Lower lobe of right lung (tissue), 2 donors: ENCODE measurements around the gene BBLN. TPM values are rescaled to one million over a fixed set of nuclear protein-coding genes. Genes with fewer than 3 reads are reported as not detected.

Experiments used
- ATAC-seq, 2 donors: fragments of 200-7000 bp; cut with Tn5 transposase; one replicate each; pipeline ENCODE4 v1.9.1; 2020 to 2022; ENCODE audit warnings: mild to moderate bottlenecking in 2 of 2, moderate library complexity in 2 of 2
- DNase-seq: peaks from one replicate; pipeline ENCODE4 v3.0.0-alpha.2; 2020
- H3K27ac ChIP-seq: fragments of 200-600 bp; one replicate; pipeline ENCODE4 v1.8.0; 2022
- H3K27me3 ChIP-seq: fragments of 200-600 bp; one replicate; pipeline ENCODE4 v1.8.0; 2022; ENCODE audit warnings: low read depth
- H3K36me3 ChIP-seq: fragments of 200-600 bp; one replicate; pipeline ENCODE4 v1.8.0; 2022; ENCODE audit warnings: mild to moderate bottlenecking
- H3K4me1 ChIP-seq: fragments of 200-600 bp; one replicate; pipeline ENCODE4 v1.8.0; 2022
- H3K4me3 ChIP-seq: fragments of 200-600 bp; one replicate; pipeline ENCODE4 v1.8.0; 2022; ENCODE audit warnings: mild to moderate bottlenecking
- H3K9me3 ChIP-seq: fragments of 200-600 bp; one replicate; pipeline ENCODE4 v1.8.0; 2022
- CTCF ChIP-seq: fragments of 200-600 bp; IDR thresholded peaks from one replicate; pipeline ENCODE4 v1.8.0; 2022; ENCODE audit warnings: antibody characterized with exemption, mild to moderate bottlenecking
- intact Hi-C: fragments of 100-400 bp; cut with DNase I; formaldehyde crosslinking; loops from one replicate; pipeline ENCODE4 v1.11.0; 2022
- total RNA-seq: library from RNA; stranded (reverse); fragmentation: NEBNext Ultra II Directional; extraction: Animal tissue kit (Norgen Biotek cat#: 25700); gene quantifications from one replicate; pipeline ENCODE4 v1.2.1, GENCODE V29; 2021
- donor health status: DM: no; HTN: yes; CAD: no; lungs with severe emphysema.

The BBLN gene
- total RNA-seq, 1 donor from 2014 or later, result 47.9 TPM

GRCh38 chr9:128205296-128205944, 45.4 kb downstream of the BBLN start:
- Histone ChIP-seq H3K27me3 (peaks cover 24% of the 10 kb centered on the region), H3K4me3 (no peak overlapping the region), H3K27ac (no peak overlapping the region), H3K9me3 (no peaks in the 10 kb centered on the region), H3K4me1 (peaks cover 10% of the 10 kb centered on the region), H3K36me3 (no peaks in the 10 kb centered on the region)
- no peak for TF ChIP-seq CTCF
- ATAC-seq (no peak), DNase-seq (no peak)
- intact Hi-C loops, result no loop called here

GRCh38 chr9:128206484-128206883, 46.4 kb downstream of the BBLN start:
- H3K9me3 ChIP-seq, result no peaks in the 10 kb centered on the region
- H3K4me1 ChIP-seq, result peaks cover 10% of the 10 kb centered on the region
- intact Hi-C loops, result no loop called here
- no peak for TF ChIP-seq CTCF
- no peak overlapping the region for H3K4me3 ChIP-seq
- ATAC-seq, result no peak
- no peaks in the 10 kb centered on the region for H3K36me3 ChIP-seq
- DNase-seq, result no peak
- peaks cover 24% of the 10 kb centered on the region for H3K27me3 ChIP-seq
- H3K27ac ChIP-seq, result no peak overlapping the region

- no peaks in the 10 kb centered on the region for H3K36me3 ChIP-seq
- intact Hi-C loops, result no loop called here
- H3K27me3 ChIP-seq, result peaks cover 24% of the 10 kb centered on the region
- no peak for TF ChIP-seq CTCF
- H3K9me3 ChIP-seq, result no peaks in the 10 kb centered on the region
- ATAC-seq (no peak), DNase-seq (no peak)
- H3K27ac ChIP-seq, result no peak overlapping the region
- H3K4me1 ChIP-seq, result peaks cover 10% of the 10 kb centered on the region
- H3K4me3 ChIP-seq, result no peak overlapping the region
These were observed 47.1 kb downstream of the BBLN start for GRCh38 chr9:128206916-128207910.

GRCh38 chr9:128208386-128208785, 48.3 kb downstream of the BBLN start:
- no peaks in the 10 kb centered on the region for H3K9me3 ChIP-seq
- H3K4me3 ChIP-seq, result no peak overlapping the region
- intact Hi-C loops, result no loop called here
- no peak for TF ChIP-seq CTCF
- DNase-seq, result no peak
- H3K36me3 ChIP-seq, result no peaks in the 10 kb centered on the region
- H3K27me3 ChIP-seq, result peaks cover 22% of the 10 kb centered on the region
- no peak overlapping the region for H3K27ac ChIP-seq
- ATAC-seq, result no peak
- H3K4me1 ChIP-seq, result peaks cover 8% of the 10 kb centered on the region

GRCh38 chr9:128208946-128209669, 49.0 kb downstream of the BBLN start:
- H3K9me3 ChIP-seq, result no peaks in the 10 kb centered on the region
- no peak for ATAC-seq
- no peaks in the 10 kb centered on the region for H3K36me3 ChIP-seq
- H3K4me3 ChIP-seq, result no peak overlapping the region
- no peak for DNase-seq
- H3K27me3 ChIP-seq, result peaks cover 15% of the 10 kb centered on the region
- peaks cover 1% of the 10 kb centered on the region for H3K4me1 ChIP-seq
- TF ChIP-seq CTCF, result no peak
- intact Hi-C loops, result no loop called here
- no peak overlapping the region for H3K27ac ChIP-seq
